ENCODE measurements around the gene MAST4.

DNA sequence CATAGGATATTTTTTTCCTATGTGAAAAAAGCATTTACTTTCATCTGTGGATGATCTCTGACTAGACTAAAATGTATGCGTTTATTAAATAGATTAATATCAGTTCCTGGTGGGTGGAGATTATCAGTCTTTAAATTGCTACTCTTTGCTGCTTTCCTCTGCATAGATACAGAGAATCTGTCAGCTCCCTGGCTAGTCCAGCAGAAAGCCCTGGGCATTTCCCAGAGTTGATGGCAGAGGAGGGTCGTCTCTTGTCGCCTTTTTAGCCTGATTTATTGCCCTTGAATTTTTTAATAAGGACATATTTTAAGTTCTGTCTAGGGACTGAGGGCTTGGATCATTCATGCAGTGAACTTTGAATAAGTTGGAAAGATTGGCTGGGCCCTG is 434.9 kb downstream of the MAST4 start:
- TF ChIP-seq, protein P1, sequence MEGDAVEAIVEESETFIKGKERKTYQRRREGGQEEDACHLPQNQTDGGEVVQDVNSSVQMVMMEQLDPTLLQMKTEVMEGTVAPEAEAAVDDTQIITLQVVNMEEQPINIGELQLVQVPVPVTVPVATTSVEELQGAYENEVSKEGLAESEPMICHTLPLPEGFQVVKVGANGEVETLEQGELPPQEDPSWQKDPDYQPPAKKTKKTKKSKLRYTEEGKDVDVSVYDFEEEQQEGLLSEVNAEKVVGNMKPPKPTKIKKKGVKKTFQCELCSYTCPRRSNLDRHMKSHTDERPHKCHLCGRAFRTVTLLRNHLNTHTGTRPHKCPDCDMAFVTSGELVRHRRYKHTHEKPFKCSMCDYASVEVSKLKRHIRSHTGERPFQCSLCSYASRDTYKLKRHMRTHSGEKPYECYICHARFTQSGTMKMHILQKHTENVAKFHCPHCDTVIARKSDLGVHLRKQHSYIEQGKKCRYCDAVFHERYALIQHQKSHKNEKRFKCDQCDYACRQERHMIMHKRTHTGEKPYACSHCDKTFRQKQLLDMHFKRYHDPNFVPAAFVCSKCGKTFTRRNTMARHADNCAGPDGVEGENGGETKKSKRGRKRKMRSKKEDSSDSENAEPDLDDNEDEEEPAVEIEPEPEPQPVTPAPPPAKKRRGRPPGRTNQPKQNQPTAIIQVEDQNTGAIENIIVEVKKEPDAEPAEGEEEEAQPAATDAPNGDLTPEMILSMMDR (IDR thresholded peaks at IDR 0.05): no peak
- TF ChIP-seq POLR2AphosphoS5 (IDR thresholded peaks at IDR 0.05) (no peak), POLR2A (IDR thresholded peaks at IDR 0.05) (no peak)
